GM12891 (cell line): ENCODE results near the gene GNS.

Experiments
- POLR2A ChIP-seq: IDR thresholded peaks from 2 replicates; pipeline ENCODE4 v1.6.1; 2011; ENCODE audit warnings: low read depth, low read length, control low read depth
- TAF1 ChIP-seq: IDR thresholded peaks from 2 replicates; pipeline ENCODE4 v1.6.1; 2011; ENCODE audit warnings: low read depth, low read length, control low read depth

DNA sequence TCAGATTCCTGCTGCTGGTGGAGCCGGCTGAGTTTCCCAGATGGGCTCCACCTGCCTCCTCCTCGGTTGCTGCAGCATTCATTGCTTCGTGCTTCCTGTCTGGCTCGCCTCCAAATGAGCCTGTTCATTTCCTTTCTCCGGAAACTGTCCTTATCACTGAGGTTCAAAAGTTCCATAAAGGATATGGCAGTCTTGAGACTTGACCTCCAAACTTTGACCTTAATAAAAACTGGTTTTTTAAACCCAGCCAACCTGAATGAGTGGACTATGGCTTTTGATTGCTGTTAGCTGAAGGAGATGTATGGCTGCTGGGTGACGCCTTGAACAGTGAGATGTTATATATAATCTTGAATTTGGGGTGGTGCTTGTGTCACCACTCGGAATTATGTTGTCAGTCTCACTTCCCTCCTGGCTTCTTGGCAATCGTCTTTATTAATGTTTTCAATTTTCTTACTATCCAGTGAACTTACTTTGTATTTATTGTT, 86.2 kb downstream of the GNS start:
- TF ChIP-seq TAF1 (no peak), POLR2A (no peak)
